Measurements from ENCODE around the gene ZNF507.
"Not testable (repeated sequence)": the region's sequence is repeated elsewhere in the genome, so short reads cannot be mapped to it uniquely, and the experiment has no call there.

The ZNF507 gene

GRCh38 chr19:32372726-32373517 lies 27.5 kb downstream of the ZNF507 start:
- DNase-seq = no peak

GRCh38 chr19:32373585-32374295 lies 28.3 kb downstream of the ZNF507 start:
- no peak for DNase-seq

GRCh38 chr19:32374362-32374761 lies 29.0 kb downstream of the ZNF507 start:
- DNase-seq = not testable (repeated sequence)

GRCh38 chr19:32377088-32377487 lies 31.7 kb downstream of the ZNF507 start:
- DNase-seq = not testable (repeated sequence)

- DNase-seq = no peak
Observed at GRCh38 chr19:32380269-32380668, 34.9 kb downstream of the ZNF507 start.

- no peak for DNase-seq
Observed at GRCh38 chr19:32387701-32388392, 42.4 kb downstream of the ZNF507 start.

GRCh38 chr19:32388393-32388855 lies 43.0 kb downstream of the ZNF507 start:
- DNase-seq = no peak

- DNase-seq = no peak
Observed at GRCh38 chr19:32392901-32393300, 47.5 kb downstream of the ZNF507 start.

- no peak for DNase-seq
Observed at GRCh38 chr19:32396046-32396652, 50.7 kb downstream of the ZNF507 start.

- DNase-seq = no peak
Observed at GRCh38 chr19:32397671-32398101, 52.3 kb downstream of the ZNF507 start.

- no peak for DNase-seq
Observed at GRCh38 chr19:32401992-32402391, 56.6 kb downstream of the ZNF507 start.

GRCh38 chr19:32403291-32403995 lies 58.0 kb downstream of the ZNF507 start:
- no peak for DNase-seq

- no peak for DNase-seq
Observed at GRCh38 chr19:32404213-32404932, 59.0 kb downstream of the ZNF507 start.

GRCh38 chr19:32404933-32405430 lies 59.6 kb downstream of the ZNF507 start:
- DNase-seq = no peak

GRCh38 chr19:32405431-32406160 lies 60.2 kb downstream of the ZNF507 start, which contains the start of gene DPY19L3:
Gene DPY19L3 (plus strand): TSS chr19:32405770. CDS start chr19:32408254, 2,484 bp downstream.
- peak; percentile 89 for DNase-seq

- no peak for DNase-seq
Observed at GRCh38 chr19:32406161-32407003, 61.0 kb downstream of the ZNF507 start.

GRCh38 chr19:32407004-32407992 lies 61.9 kb downstream of the ZNF507 start:
- no peak for DNase-seq

GRCh38 chr19:32415246-32415645 lies 69.8 kb downstream of the ZNF507 start:
- no peak for DNase-seq

All from CD4-positive, alpha-beta T cell treated with Interferon gamma for 1 hour (primary cell).